Measurements from ENCODE around the gene NCF4. TPM values are rescaled to one million over a fixed set of nuclear protein-coding genes. Genes with fewer than 3 reads are reported as not detected.

The NCF4 gene
- total RNA-seq, 1 experiment from 2014 or later = not detected

- intact Hi-C loops (cut with micrococcal nuclease; ENCODE audit: unreplicated experiment) (no loop called here), in situ Hi-C loops (cut with HindIII; ENCODE audit: low pct_unique_long_range_greater_than_20kb, low sequenced_read_pairs) (no loop called here)
- H3K4me1 ChIP-seq (ENCODE audit: control insufficient read depth, insufficient read depth, low read length) = no peaks in the 10 kb centered on the region
- H3K36me3 ChIP-seq (ENCODE audit: control insufficient read depth, insufficient read depth, low read length) = no peaks in the 10 kb centered on the region
- H3K4me3 ChIP-seq (ENCODE audit: low read depth in 2 of 2, low read length in 2 of 2) = no peak overlapping the region
- no peak overlapping the region for H3K27ac ChIP-seq (ENCODE audit: low read length)
- DNase-seq (ENCODE audit: low read depth, low spot score) (no peak), ATAC-seq (no peak)
- POLR2A ChIA-PET = interaction anchor here (0.6 to 0.7 kb wide), 2 partner anchors 17 to 282 kb away, joined by 3 to 4 read pairs; no protein-coding TSS in a partner anchor
- CTCF ChIA-PET = no interaction called here
- TF ChIP-seq CTCF (IDR thresholded peaks at IDR 0.05) = no peak
- TF ChIP-seq REST (IDR thresholded peaks at IDR 0.05; ENCODE audit: insufficient read depth in 1 of 2, low read depth in 2 of 2, low read length in 1 of 2) = no peak
- TF ChIP-seq SIN3A (IDR thresholded peaks at IDR 0.05; ENCODE audit: borderline replicate concordance, insufficient read depth, low read depth, low read length) = no peak
- no peak for TF ChIP-seq POLR2AphosphoS5 (IDR thresholded peaks at IDR 0.05; ENCODE audit: low read depth, low read length)
- no peak for TF ChIP-seq TCF7L2 (IDR thresholded peaks at IDR 0.05; ENCODE audit: low read depth, low read length)
- no peaks in the 10 kb centered on the region for H3K9me3 ChIP-seq (ENCODE audit: control insufficient read depth, insufficient read depth, low read depth, low read length)
- no peaks in the 10 kb centered on the region for H3K27me3 ChIP-seq (ENCODE audit: control insufficient read depth, insufficient read depth, low read length)
- BruUV-seq (replicated peaks) = no TSS peak
These were observed 34.5 kb upstream of the NCF4 start for GRCh38 chr22:36826262-36826661.

- CTCF ChIA-PET = no interaction called here
- in situ Hi-C loops (cut with HindIII; ENCODE audit: low pct_unique_long_range_greater_than_20kb, low sequenced_read_pairs) = no loop called here
These were observed 32.0 kb upstream of the NCF4 start for GRCh38 chr22:36828815-36829214.

More at GRCh38 chr22:36828815-36829214, 32.0 kb upstream of the NCF4 start:
- BruUV-seq (replicated peaks) = no TSS peak
- Histone ChIP-seq H3K27me3 (ENCODE audit: control insufficient read depth, insufficient read depth, low read length) (no peaks in the 10 kb centered on the region), H3K36me3 (ENCODE audit: control insufficient read depth, insufficient read depth, low read length) (no peaks in the 10 kb centered on the region), H3K4me1 (ENCODE audit: control insufficient read depth, insufficient read depth, low read length) (no peaks in the 10 kb centered on the region), H3K27ac (ENCODE audit: low read length) (no peak overlapping the region), H3K9me3 (ENCODE audit: control insufficient read depth, insufficient read depth, low read depth, low read length) (no peaks in the 10 kb centered on the region), H3K4me3 (ENCODE audit: low read depth in 2 of 2, low read length in 2 of 2) (no peak overlapping the region)
- TF ChIP-seq CTCF (IDR thresholded peaks at IDR 0.05) (no peak), TCF7L2 (IDR thresholded peaks at IDR 0.05; ENCODE audit: low read depth, low read length) (no peak), REST (IDR thresholded peaks at IDR 0.05; ENCODE audit: insufficient read depth in 1 of 2, low read depth in 2 of 2, low read length in 1 of 2) (no peak), POLR2AphosphoS5 (IDR thresholded peaks at IDR 0.05; ENCODE audit: low read depth, low read length) (no peak), SIN3A (IDR thresholded peaks at IDR 0.05; ENCODE audit: borderline replicate concordance, insufficient read depth, low read depth, low read length) (no peak)
- DNase-seq (ENCODE audit: low read depth, low spot score) (no peak), ATAC-seq (no peak)
- POLR2A ChIA-PET = no interaction called here
- intact Hi-C loops (cut with micrococcal nuclease; ENCODE audit: unreplicated experiment) = no loop called here

All from Panc1 (cell line).